ENCODE results near the gene CDC25B. TPM values are rescaled to one million over a fixed set of nuclear protein-coding genes. Genes with fewer than 3 reads are reported as not detected.

CDC25B gene
- total and polyA plus RNA-seq, 2 of the 13 experiments (the other 11 are each of a cell fraction or from before 2014, with no cell fraction given): 14.5 to 19.4 TPM

GRCh38 chr20:3777716-3778629 is 18.1 kb upstream of the CDC25B start (continued):
- TF ChIP-seq ZBTB40 (IDR thresholded peaks at IDR 0.05): no peak
- TF ChIP-seq ZBTB40 (CRISPR knock-in tag; IDR thresholded peaks at IDR 0.05): no peak
- TF ChIP-seq PRDM15 (CRISPR knock-in tag; IDR thresholded peaks at IDR 0.05): 0 out of 2 replicates have a peak, but pooled peaks have one; percentile 43
- TF ChIP-seq SAFB2 (CRISPR knock-in tag; IDR thresholded peaks at IDR 0.05; ENCODE audit: borderline replicate concordance, low read depth): peak; percentile 57; the same call in 1 of the 2 replicates
- TF ChIP-seq ZNF629 (CRISPR knock-in tag; conservative IDR thresholded peaks at IDR 0.05): peak; percentile 29; the same call in 1 of the 2 replicates
- 0 out of 2 replicates have a peak, but pooled peaks have one; percentile 52 for TF ChIP-seq ZNF572 (CRISPR knock-in tag; IDR thresholded peaks at IDR 0.05)
- TF ChIP-seq ZNF276 (CRISPR knock-in tag; IDR thresholded peaks at IDR 0.05; ENCODE audit: low read depth): no peak
- TF ChIP-seq NONO (IDR thresholded peaks at IDR 0.05): no peak
- TF ChIP-seq NONO (CRISPR knock-in tag; conservative IDR thresholded peaks at IDR 0.05): no peak
- no peak for TF ChIP-seq MED8 (CRISPR knock-in tag; IDR thresholded peaks at IDR 0.05; ENCODE audit: insufficient replicate concordance)
- TF ChIP-seq KAT2B (IDR thresholded peaks at IDR 0.05; ENCODE audit: borderline replicate concordance, low read depth, low read length): no peak
- TF ChIP-seq PHF8 (CRISPR knock-in tag; IDR thresholded peaks at IDR 0.05): peak; percentile 46; the same call in 1 of the 2 replicates
- TF ChIP-seq STAT5B (CRISPR knock-in tag; IDR thresholded peaks at IDR 0.05): no peak
- peak; percentile 28 for TF ChIP-seq ASH2L (IDR thresholded peaks at IDR 0.05; ENCODE audit: insufficient read length, low read depth, low read length)

Data from HepG2 (cell line).